Stimulated activated naive B cell treated with anti-CD40 and anti-IgM and Interleukin-4, amounts not matched to agents 10 μg/mL and 1 μg/mL and 100 μg/mL, for 72 hours (primary cell): ENCODE data around the gene CNTNAP5.

Experiments
- ATAC-seq, 2 donors: fragments of 150-1000 bp; cut with Tn5 transposase; replicated peaks; 2 replicates each; pipeline ENCODE4 v1.10.0; 2021; ENCODE audit warnings: moderate library complexity in 1 of 2
- DNase-seq: peaks from one replicate; pipeline ENCODE4 v3.0.0; 2021
- H3K27ac Mint-ChIP-seq: one replicate; pipeline ENCODE4 v1.8.0; 2022; ENCODE audit warnings: mild to moderate bottlenecking, mixed read lengths
- H3K27me3 Mint-ChIP-seq, 2 donors: one replicate each; pipeline ENCODE4 v1.8.0; 2022; ENCODE audit warnings: mixed read lengths in 2 of 2
- H3K36me3 Mint-ChIP-seq, 2 donors: one replicate each; pipeline ENCODE4 v1.8.0; 2022; ENCODE audit warnings: mixed read lengths in 2 of 2, mild to moderate bottlenecking in 1 of 2
- H3K4me1 Mint-ChIP-seq, 2 donors: one replicate each; pipeline ENCODE4 v1.8.0; 2022; ENCODE audit warnings: mixed read lengths in 2 of 2, mild to moderate bottlenecking in 1 of 2
- H3K4me3 Mint-ChIP-seq, 2 donors: one replicate each; pipeline ENCODE4 v1.8.0; 2022; ENCODE audit warnings: mild to moderate bottlenecking in 2 of 2, mixed read lengths in 2 of 2, moderate library complexity in 1 of 2
- H3K9me3 Mint-ChIP-seq, 2 donors: one replicate each; pipeline ENCODE4 v1.8.0; 2022; ENCODE audit warnings: mixed read lengths in 2 of 2, mild to moderate bottlenecking in 1 of 2

Gene CNTNAP5

GRCh38 chr2:124824441-124824840 lies 799.4 kb downstream of the CNTNAP5 start:
- Mint-ChIP-seq H3K4me1 (no peaks in the 10 kb centered on the region), H3K36me3 (no peaks in the 10 kb centered on the region), H3K9me3 (peaks cover 0 to 2% of the 10 kb centered on the region in 2 donors), H3K4me3 (no peak overlapping the region), H3K27me3 (no peaks in the 10 kb centered on the region), H3K27ac (no peak overlapping the region)
- no peak for ATAC-seq
- DNase-seq, result no peak

- Mint-ChIP-seq H3K4me3 (no peak overlapping the region), H3K4me1 (no peaks in the 10 kb centered on the region), H3K27ac (no peak overlapping the region), H3K27me3 (no peaks in the 10 kb centered on the region), H3K9me3 (peaks cover 3% of the 10 kb centered on the region in 2 donors), H3K36me3 (no peaks in the 10 kb centered on the region)
- no peak for ATAC-seq
- DNase-seq, result no peak
Measured at GRCh38 chr2:124832521-124832920, 807.4 kb downstream of the CNTNAP5 start.

GRCh38 chr2:124834331-124834730 lies 809.2 kb downstream of the CNTNAP5 start:
- H3K4me1 Mint-ChIP-seq, result no peaks in the 10 kb centered on the region
- peaks cover 1 to 7% of the 10 kb centered on the region in 2 donors for H3K9me3 Mint-ChIP-seq

GRCh38 chr2:124835331-124835730 lies 810.2 kb downstream of the CNTNAP5 start:
- Mint-ChIP-seq H3K36me3 (no peaks in the 10 kb centered on the region), H3K27me3 (no peaks in the 10 kb centered on the region), H3K4me1 (no peaks in the 10 kb centered on the region), H3K4me3 (no peak overlapping the region), H3K9me3 (peaks cover 1 to 6% of the 10 kb centered on the region in 2 donors), H3K27ac (no peak overlapping the region)
- DNase-seq (no peak), ATAC-seq (no peak)

More at GRCh38 chr2:124834331-124834730, 809.2 kb downstream of the CNTNAP5 start:
- Mint-ChIP-seq H3K27me3 (no peaks in the 10 kb centered on the region), H3K4me3 (no peak overlapping the region), H3K27ac (no peak overlapping the region), H3K36me3 (no peaks in the 10 kb centered on the region)
- ATAC-seq (no peak), DNase-seq (no peak)

- DNase-seq (no peak), ATAC-seq (no peak)
- Mint-ChIP-seq H3K27ac (no peak overlapping the region), H3K4me1 (no peaks in the 10 kb centered on the region), H3K9me3 (peaks cover 3 to 4% of the 10 kb centered on the region in 2 donors), H3K4me3 (no peak overlapping the region), H3K36me3 (no peaks in the 10 kb centered on the region), H3K27me3 (no peaks in the 10 kb centered on the region)
Measured at GRCh38 chr2:124836416-124836815, 811.3 kb downstream of the CNTNAP5 start.

- no peaks in the 10 kb centered on the region for H3K4me1 Mint-ChIP-seq
- H3K9me3 Mint-ChIP-seq, result peaks cover 3 to 6% of the 10 kb centered on the region in 2 donors
- H3K4me3 Mint-ChIP-seq, result no peak overlapping the region
- no peak for DNase-seq
- no peaks in the 10 kb centered on the region for H3K36me3 Mint-ChIP-seq
- no peak overlapping the region for H3K27ac Mint-ChIP-seq
- no peaks in the 10 kb centered on the region for H3K27me3 Mint-ChIP-seq
- ATAC-seq, result no peak
Measured at GRCh38 chr2:124837496-124837895, 812.4 kb downstream of the CNTNAP5 start.

GRCh38 chr2:124838406-124838805 lies 813.3 kb downstream of the CNTNAP5 start:
- ATAC-seq (no peak), DNase-seq (no peak)
- Mint-ChIP-seq H3K36me3 (no peaks in the 10 kb centered on the region), H3K4me1 (no peaks in the 10 kb centered on the region), H3K9me3 (peaks cover 3 to 4% of the 10 kb centered on the region in 2 donors), H3K27ac (no peak overlapping the region), H3K27me3 (no peaks in the 10 kb centered on the region), H3K4me3 (no peak overlapping the region)

GRCh38 chr2:124867247-124867646 lies 842.2 kb downstream of the CNTNAP5 start:
- no peaks in the 10 kb centered on the region for H3K36me3 Mint-ChIP-seq
- no peak overlapping the region for H3K27ac Mint-ChIP-seq
- DNase-seq, result no peak
- no peak overlapping the region for H3K4me3 Mint-ChIP-seq
- H3K4me1 Mint-ChIP-seq, result no peaks in the 10 kb centered on the region
- no peak for ATAC-seq
- H3K9me3 Mint-ChIP-seq, result peaks cover under 1 to 4% of the 10 kb centered on the region in 2 donors
- H3K27me3 Mint-ChIP-seq, result no peaks in the 10 kb centered on the region

GRCh38 chr2:124874219-124874618 lies 849.1 kb downstream of the CNTNAP5 start:
- no peak overlapping the region for H3K27ac Mint-ChIP-seq
- H3K27me3 Mint-ChIP-seq, result no peaks in the 10 kb centered on the region
- no peaks in the 10 kb centered on the region for H3K36me3 Mint-ChIP-seq
- DNase-seq (no peak), ATAC-seq (no peak)
- no peaks in the 10 kb centered on the region for H3K4me1 Mint-ChIP-seq
- H3K9me3 Mint-ChIP-seq, result no peaks in the 10 kb centered on the region
- no peak overlapping the region for H3K4me3 Mint-ChIP-seq

- H3K27me3 Mint-ChIP-seq, result no peaks in the 10 kb centered on the region
- H3K36me3 Mint-ChIP-seq, result no peaks in the 10 kb centered on the region
- DNase-seq (no peak), ATAC-seq (no peak)
- no peaks in the 10 kb centered on the region for H3K9me3 Mint-ChIP-seq
- H3K4me3 Mint-ChIP-seq, result no peak overlapping the region
- no peak overlapping the region for H3K27ac Mint-ChIP-seq
- no peaks in the 10 kb centered on the region for H3K4me1 Mint-ChIP-seq
Measured at GRCh38 chr2:124874676-124875075, 849.6 kb downstream of the CNTNAP5 start.

GRCh38 chr2:124875627-124876244 lies 850.6 kb downstream of the CNTNAP5 start:
- no peak for DNase-seq
- H3K4me3 Mint-ChIP-seq, result no peak overlapping the region
- H3K27ac Mint-ChIP-seq, result no peak overlapping the region
- no peaks in the 10 kb centered on the region for H3K9me3 Mint-ChIP-seq
- H3K4me1 Mint-ChIP-seq, result no peaks in the 10 kb centered on the region
- no peak for ATAC-seq
- H3K27me3 Mint-ChIP-seq, result no peaks in the 10 kb centered on the region
- no peaks in the 10 kb centered on the region for H3K36me3 Mint-ChIP-seq

- Mint-ChIP-seq H3K27ac (no peak overlapping the region), H3K4me1 (no peaks in the 10 kb centered on the region), H3K27me3 (no peaks in the 10 kb centered on the region), H3K36me3 (no peaks in the 10 kb centered on the region), H3K4me3 (no peak overlapping the region), H3K9me3 (no peaks in the 10 kb centered on the region)
- no peak for DNase-seq
- no peak for ATAC-seq
Measured at GRCh38 chr2:124877141-124877577, 852.1 kb downstream of the CNTNAP5 start.

- H3K4me1 Mint-ChIP-seq, result no peaks in the 10 kb centered on the region
- H3K9me3 Mint-ChIP-seq, result peaks cover 5 to 6% of the 10 kb centered on the region in 2 donors
- ATAC-seq (no peak), DNase-seq (no peak)
- no peaks in the 10 kb centered on the region for H3K36me3 Mint-ChIP-seq
- no peaks in the 10 kb centered on the region for H3K27me3 Mint-ChIP-seq
- no peak overlapping the region for H3K27ac Mint-ChIP-seq
- H3K4me3 Mint-ChIP-seq, result no peak overlapping the region
Measured at GRCh38 chr2:124879640-124880039, 854.6 kb downstream of the CNTNAP5 start.

- Mint-ChIP-seq H3K9me3 (peaks cover 5 to 6% of the 10 kb centered on the region in 2 donors), H3K27me3 (no peaks in the 10 kb centered on the region), H3K27ac (no peak overlapping the region), H3K36me3 (no peaks in the 10 kb centered on the region), H3K4me1 (no peaks in the 10 kb centered on the region), H3K4me3 (no peak overlapping the region)
- DNase-seq (no peak), ATAC-seq (no peak)
Measured at GRCh38 chr2:124880995-124881394, 855.9 kb downstream of the CNTNAP5 start.

- H3K27me3 Mint-ChIP-seq, result no peaks in the 10 kb centered on the region
- H3K4me1 Mint-ChIP-seq, result no peaks in the 10 kb centered on the region
- H3K27ac Mint-ChIP-seq, result no peak overlapping the region
- no peak for DNase-seq
- H3K36me3 Mint-ChIP-seq, result no peaks in the 10 kb centered on the region
- H3K9me3 Mint-ChIP-seq, result peaks cover 5 to 6% of the 10 kb centered on the region in 2 donors
- ATAC-seq, result no peak
- H3K4me3 Mint-ChIP-seq, result no peak overlapping the region
Measured at GRCh38 chr2:124882423-124882822, 857.3 kb downstream of the CNTNAP5 start.

GRCh38 chr2:124883595-124883994 lies 858.5 kb downstream of the CNTNAP5 start:
- Mint-ChIP-seq H3K9me3 (peaks cover 5 to 6% of the 10 kb centered on the region in 2 donors), H3K27me3 (no peaks in the 10 kb centered on the region), H3K4me1 (no peaks in the 10 kb centered on the region), H3K36me3 (no peaks in the 10 kb centered on the region), H3K4me3 (no peak overlapping the region), H3K27ac (no peak overlapping the region)
- ATAC-seq, result no peak
- DNase-seq, result no peak
